ENCODE results near the gene ANKRD28. TPM values are rescaled to one million over a fixed set of nuclear protein-coding genes. Genes with fewer than 3 reads are reported as not detected.

Gene ANKRD28
- total and polyA plus RNA-seq, 9 donors = 21.2 to 79.4 (median 43.8) TPM

GRCh38 chr3:15756505-15756904, 41.3 kb downstream of the ANKRD28 start:
- H3K27ac ChIP-seq = no peak overlapping the region
- H3K9me3 ChIP-seq = no peaks in the 10 kb centered on the region
- no peaks in the 10 kb centered on the region for H3K36me3 ChIP-seq
- H3K27me3 ChIP-seq = no peaks in the 10 kb centered on the region
- no peak overlapping the region for H3K4me3 ChIP-seq
- no peak for DNase-seq
- no peak for TF ChIP-seq POLR2A (IDR thresholded peaks at IDR 0.05)
- no peak for TF ChIP-seq CTCF (IDR thresholded peaks at IDR 0.05)
- no peak for TF ChIP-seq EP300 (IDR thresholded peaks at IDR 0.05)
- WGBS, 3 donors = 85 to 92% (median 89%) methylated on average over 3 of the region's 3 CpGs
- H3K4me1 ChIP-seq (ENCODE audit: insufficient read depth) = no peaks in the 10 kb centered on the region
- intact Hi-C loops (cut with DNase I) = no loop called here

- H3K4me1 ChIP-seq (ENCODE audit: insufficient read depth) = no peaks in the 10 kb centered on the region
- no peak for DNase-seq
- no peaks in the 10 kb centered on the region for H3K9me3 ChIP-seq
- H3K27me3 ChIP-seq = no peaks in the 10 kb centered on the region
- 77 to 84% (median 81%) methylated on average over 2 of the region's 2 CpGs for WGBS, 3 donors
- intact Hi-C loops (cut with DNase I) = no loop called here
- H3K4me3 ChIP-seq = no peak overlapping the region
- H3K36me3 ChIP-seq = no peaks in the 10 kb centered on the region
- no peak overlapping the region for H3K27ac ChIP-seq
- no peak for TF ChIP-seq POLR2A (IDR thresholded peaks at IDR 0.05)
- no peak for TF ChIP-seq CTCF (IDR thresholded peaks at IDR 0.05)
- no peak for TF ChIP-seq EP300 (IDR thresholded peaks at IDR 0.05)
These were observed 42.0 kb downstream of the ANKRD28 start for GRCh38 chr3:15755780-15756179.

- DNase-seq = no peak
- Histone ChIP-seq H3K4me3 (no peak overlapping the region), H3K36me3 (no peaks in the 10 kb centered on the region), H3K27ac (no peak overlapping the region), H3K9me3 (no peaks in the 10 kb centered on the region), H3K27me3 (no peaks in the 10 kb centered on the region), H3K4me1 (ENCODE audit: insufficient read depth) (no peaks in the 10 kb centered on the region)
- intact Hi-C loops (cut with DNase I) = no loop called here
- TF ChIP-seq EP300 (IDR thresholded peaks at IDR 0.05) (no peak), CTCF (IDR thresholded peaks at IDR 0.05) (no peak), POLR2A (IDR thresholded peaks at IDR 0.05) (no peak)
- 8 to 26% (median 10%) methylated on average over 1 of the region's 1 CpG for WGBS, 3 donors
These were observed 42.6 kb downstream of the ANKRD28 start for GRCh38 chr3:15755181-15755580.

- H3K27me3 ChIP-seq = no peaks in the 10 kb centered on the region
- H3K9me3 ChIP-seq = no peaks in the 10 kb centered on the region
- no peak overlapping the region for H3K4me3 ChIP-seq
- 83 to 91% (median 87%) methylated on average over 2 of the region's 2 CpGs for WGBS, 3 donors
- intact Hi-C loops (cut with DNase I) = no loop called here
- no peaks in the 10 kb centered on the region for H3K4me1 ChIP-seq (ENCODE audit: insufficient read depth)
- H3K27ac ChIP-seq = no peak overlapping the region
- DNase-seq = no peak
- no peak for TF ChIP-seq EP300 (IDR thresholded peaks at IDR 0.05)
- TF ChIP-seq CTCF (IDR thresholded peaks at IDR 0.05) = no peak
- no peak for TF ChIP-seq POLR2A (IDR thresholded peaks at IDR 0.05)
- H3K36me3 ChIP-seq = no peaks in the 10 kb centered on the region
These were observed 43.7 kb downstream of the ANKRD28 start for GRCh38 chr3:15754047-15754446.

All from ovary (tissue), 9 donors.